CD14-positive monocyte (primary cell): Measurements from ENCODE around the gene SPATA20. TPM values are rescaled to one million over a fixed set of nuclear protein-coding genes. Genes with fewer than 3 reads are reported as not detected.

Source experiments
- DNase-seq, 3 donors: peaks; one replicate each; pipeline ENCODE4 v3.0.0-alpha.2; 2011 to 2022
- H2AFZ ChIP-seq: 2 replicates; pipeline ENCODE4 v1.6.0; 2012; ENCODE audit warnings: mild to moderate bottlenecking, low read depth, low read length, inconsistent platforms; ENCODE audit not compliant: insufficient read depth, poor library complexity, severe bottlenecking
- H3K27ac ChIP-seq, 2 donors: 1 replicate in 1 of 2; 2 replicates in 1 of 2; pipeline ENCODE4 v1.5.1; 2012 to 2013; ENCODE audit warnings: low read length in 2 of 2, control low read depth in 1 of 2, inconsistent platforms in 1 of 2, low read depth in 1 of 2, mild to moderate bottlenecking in 1 of 2
- H3K27me3 ChIP-seq, 2 donors: one replicate each; pipeline versions ENCODE4 v1.6.0 to v1.6.1; 2011 to 2013; ENCODE audit warnings: low read length in 2 of 2; ENCODE audit not compliant: control insufficient read depth in 2 of 2, insufficient read depth in 2 of 2
- H3K36me3 ChIP-seq, 2 donors: replicated peaks in 1 of 2; 1 replicate in 1 of 2; 2 replicates in 1 of 2; pipeline versions ENCODE4 v1.5.1 to v1.6.1; 2012 to 2013; ENCODE audit warnings: low read length in 2 of 2, control low read depth in 1 of 2, inconsistent platforms in 1 of 2, mild to moderate bottlenecking in 1 of 2; ENCODE audit not compliant: insufficient read depth in 2 of 2, control insufficient read depth in 1 of 2
- H3K4me1 ChIP-seq, 2 donors: 1 replicate in 1 of 2; 2 replicates in 1 of 2; pipeline versions ENCODE4 v1.5.1 to v1.6.1; 2012 to 2013; ENCODE audit warnings: low read length in 2 of 2, control low read depth in 1 of 2, inconsistent platforms in 1 of 2, mild to moderate bottlenecking in 1 of 2, moderate library complexity in 1 of 2; ENCODE audit not compliant: insufficient read depth in 2 of 2, control insufficient read depth in 1 of 2
- H3K4me2 ChIP-seq: replicated peaks from 2 replicates; pipeline ENCODE3; 2012; ENCODE audit warnings: low read length, moderate library complexity, mild to moderate bottlenecking; ENCODE audit not compliant: poor library complexity, severe bottlenecking; ENCODE audit errors: extremely low read depth
- H3K4me3 ChIP-seq, 3 experiments: fragments of 200-600 bp in 1 of 3; sonication (generic) in 1 of 3; replicated peaks in 1 of 3; 1 replicate in 2 of 3; 2 replicates in 1 of 3; pipeline ENCODE4 v1.5.1; 2011 to 2013; ENCODE audit warnings: low read length in 3 of 3, mild to moderate bottlenecking in 3 of 3, control low read depth in 2 of 3, low read depth in 2 of 3, inconsistent platforms in 1 of 3, moderate library complexity in 1 of 3
- H3K79me2 ChIP-seq: 2 replicates; pipeline ENCODE4 v1.6.0; 2012; ENCODE audit warnings: mild to moderate bottlenecking, control low read depth, inconsistent platforms, low read length, moderate library complexity; ENCODE audit not compliant: insufficient read depth
- H3K9ac ChIP-seq: 2 replicates; pipeline ENCODE4 v1.6.0; 2017; ENCODE audit warnings: low read length, mild to moderate bottlenecking; ENCODE audit not compliant: insufficient read depth, poor library complexity, severe bottlenecking
- H3K9me3 ChIP-seq, 2 donors: replicated peaks in 1 of 2; 1 replicate in 1 of 2; 2 replicates in 1 of 2; pipeline versions ENCODE4 v1.5.1 to v1.6.1; 2012 to 2013; ENCODE audit warnings: low read length in 2 of 2, control low read depth in 1 of 2; ENCODE audit not compliant: control insufficient read depth in 1 of 2, insufficient read depth in 1 of 2
- H4K20me1 ChIP-seq: 2 replicates; pipeline ENCODE4 v1.6.0; 2012; ENCODE audit warnings: mild to moderate bottlenecking, low read length, control low read depth, moderate library complexity; ENCODE audit not compliant: insufficient read depth
- H3K27ac Mint-ChIP-seq, 7 donors: one replicate each; pipeline ENCODE4 v1.8.0; 2020; ENCODE audit warnings: mild to moderate bottlenecking in 7 of 7, mixed read lengths in 7 of 7, moderate library complexity in 6 of 7, inconsistent platforms in 2 of 7
- H3K27me3 Mint-ChIP-seq, 3 donors: one replicate each; pipeline ENCODE4 v1.8.0; 2021 to 2022; ENCODE audit warnings: low read depth in 3 of 3, mild to moderate bottlenecking in 3 of 3, mixed read lengths in 3 of 3, moderate library complexity in 3 of 3, inconsistent platforms in 1 of 3
- H3K36me3 Mint-ChIP-seq, 2 donors: one replicate each; pipeline ENCODE4 v1.8.0; 2020; ENCODE audit warnings: mixed read lengths in 2 of 2, inconsistent platforms in 1 of 2, mild to moderate bottlenecking in 1 of 2
- H3K4me1 Mint-ChIP-seq: one replicate; pipeline ENCODE4 v1.8.0; 2020; ENCODE audit warnings: mild to moderate bottlenecking, mixed read lengths
- H3K4me3 Mint-ChIP-seq, 2 donors: one replicate each; pipeline ENCODE4 v1.8.0; 2020; ENCODE audit warnings: mild to moderate bottlenecking in 2 of 2, mixed read lengths in 2 of 2, moderate library complexity in 1 of 2
- H3K9me3 Mint-ChIP-seq, 7 donors: one replicate each; pipeline ENCODE4 v1.8.0; 2020 to 2022; ENCODE audit warnings: mixed read lengths in 7 of 7, mild to moderate bottlenecking in 6 of 7, moderate library complexity in 6 of 7, inconsistent platforms in 2 of 7
- CTCF ChIP-seq: fragments of 200-600 bp; IDR thresholded peaks from one replicate; pipeline ENCODE4 v1.8.0; 2022; ENCODE audit warnings: antibody characterized with exemption, mild to moderate bottlenecking
- WGBS: methylation state at CpG from one replicate; pipeline ENCODE4 v1.1.5; 2013; ENCODE audit warnings: missing lambda C conversion rate; ENCODE audit not compliant: insufficient coverage; 5-methylcytosine and 5-hydroxymethylcytosine counted together
- intact Hi-C, 2 donors: fragments of 100-400 bp; cut with micrococcal nuclease; formaldehyde crosslinking; loops; one replicate each; pipeline versions ENCODE4 v1.15.0 to v1.15.1; 2023
- polyA plus RNA-seq, 3 donors: library from polyadenylated mRNA; depleted of rRNA in 1 of 3; unstranded in 2 of 3; stranded (reverse) in 1 of 3; fragments of 300-500 nt in 2 of 3; fragments of >200 nt in 1 of 3; fragmentation: Illumina TruSeq in 2 of 3; gene quantifications; 1 replicate in 2 of 3; 2 replicates in 1 of 3; pipeline ENCODE4 v1.2.3, GENCODE V29; 2012 to 2021

SPATA20 gene
- polyA plus RNA-seq, 3 donors = 9.3 to 37.8 (median 12.2) TPM

GRCh38 chr17:50545311-50545710, 1.7 kb upstream of the SPATA20 start:
- H3K9ac ChIP-seq = no peak overlapping the region
- Mint-ChIP-seq H3K27me3 (peaks cover 11 to 21% (median 16%) of the 10 kb centered on the region in 3 donors), H3K27ac (peak overlapping the region in 1 of 7 donors; percentile 26), H3K9me3 (no peaks in the 10 kb centered on the region), H3K4me3 (peak overlapping the region; percentile 27 to 68), H3K36me3 (peaks cover 0 to 6% of the 10 kb centered on the region in 2 donors), H3K4me1 (peaks cover 36% of the 10 kb centered on the region)
- H4K20me1 ChIP-seq = no peaks in the 10 kb centered on the region
- WGBS = 40% methylated on average over 8 of the region's 8 CpGs
- H3K27me3 ChIP-seq = no peaks in the 10 kb centered on the region
- intact Hi-C loops = loop anchor here (5.0 to 10.0 kb wide), 5 partner anchors 61 to 299 kb away; partner anchors contain the start of gene ANKRD40 (in 2 of the 2)
- H3K4me1 ChIP-seq = peaks cover 28 to 40% of the 10 kb centered on the region in 2 donors
- H2AFZ ChIP-seq = no peak overlapping the region
- no peak for DNase-seq
- no peaks in the 10 kb centered on the region for H3K9me3 ChIP-seq
- H3K79me2 ChIP-seq = no peaks in the 10 kb centered on the region
- H3K36me3 ChIP-seq = peaks cover 0 to 1% of the 10 kb centered on the region in 2 donors
- no peak overlapping the region for H3K27ac ChIP-seq
- no peak overlapping the region for H3K4me2 ChIP-seq
- no peak for TF ChIP-seq CTCF
- H3K4me3 ChIP-seq = no peak overlapping the region

GRCh38 chr17:50546701-50547034, 306 bp upstream of the SPATA20 start:
- 0% methylated on average over 1 of the region's 4 CpGs for WGBS
- H3K27ac Mint-ChIP-seq = peak overlapping the region in 1 of 7 donors; percentile 73
- no peaks in the 10 kb centered on the region for H3K79me2 ChIP-seq
- intact Hi-C loops = loop anchor here (2.0 to 10.0 kb wide), 6 partner anchors 62 to 298 kb away; partner anchors contain the start of gene ANKRD40 (in 2 of the 2)
- no peaks in the 10 kb centered on the region for H3K27me3 ChIP-seq
- no peak overlapping the region for H3K27ac ChIP-seq
- peaks cover 0 to 7% of the 10 kb centered on the region in 2 donors for H3K36me3 Mint-ChIP-seq
- H3K4me3 ChIP-seq = peak overlapping the region in 1 of 3 experiments; percentile 81
- H3K4me1 ChIP-seq = peaks cover 23 to 33% of the 10 kb centered on the region in 2 donors
- no peak for TF ChIP-seq CTCF
- H3K4me2 ChIP-seq = peak overlapping the region; percentile 82
- peaks cover 29% of the 10 kb centered on the region for H3K4me1 Mint-ChIP-seq
- H3K4me3 Mint-ChIP-seq = peak overlapping the region; percentile 58 to 65
- H3K9me3 Mint-ChIP-seq = no peaks in the 10 kb centered on the region
- peak overlapping the region; percentile 91 for H2AFZ ChIP-seq
- H3K9me3 ChIP-seq = no peaks in the 10 kb centered on the region
- no peak for DNase-seq
- peak overlapping the region; percentile 80 for H3K9ac ChIP-seq
- H3K36me3 ChIP-seq = peaks cover 0 to 8% of the 10 kb centered on the region in 2 donors
- no peaks in the 10 kb centered on the region for H4K20me1 ChIP-seq
- H3K27me3 Mint-ChIP-seq = peaks cover 10 to 15% (median 14%) of the 10 kb centered on the region in 3 donors
